ENCODE results near the gene UXS1.

UXS1 gene

GRCh38 chr2:106143495-106144215 lies 50.4 kb downstream of the UXS1 start:
- in situ Hi-C loops (cut with MboI; ENCODE audit: low pct_unique_long_range_greater_than_20kb, low sequenced_read_pairs, unreplicated experiment), result no loop called here
- no peak for DNase-seq (ENCODE audit: low spot score)
- TF ChIP-seq, protein P1, sequence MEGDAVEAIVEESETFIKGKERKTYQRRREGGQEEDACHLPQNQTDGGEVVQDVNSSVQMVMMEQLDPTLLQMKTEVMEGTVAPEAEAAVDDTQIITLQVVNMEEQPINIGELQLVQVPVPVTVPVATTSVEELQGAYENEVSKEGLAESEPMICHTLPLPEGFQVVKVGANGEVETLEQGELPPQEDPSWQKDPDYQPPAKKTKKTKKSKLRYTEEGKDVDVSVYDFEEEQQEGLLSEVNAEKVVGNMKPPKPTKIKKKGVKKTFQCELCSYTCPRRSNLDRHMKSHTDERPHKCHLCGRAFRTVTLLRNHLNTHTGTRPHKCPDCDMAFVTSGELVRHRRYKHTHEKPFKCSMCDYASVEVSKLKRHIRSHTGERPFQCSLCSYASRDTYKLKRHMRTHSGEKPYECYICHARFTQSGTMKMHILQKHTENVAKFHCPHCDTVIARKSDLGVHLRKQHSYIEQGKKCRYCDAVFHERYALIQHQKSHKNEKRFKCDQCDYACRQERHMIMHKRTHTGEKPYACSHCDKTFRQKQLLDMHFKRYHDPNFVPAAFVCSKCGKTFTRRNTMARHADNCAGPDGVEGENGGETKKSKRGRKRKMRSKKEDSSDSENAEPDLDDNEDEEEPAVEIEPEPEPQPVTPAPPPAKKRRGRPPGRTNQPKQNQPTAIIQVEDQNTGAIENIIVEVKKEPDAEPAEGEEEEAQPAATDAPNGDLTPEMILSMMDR (IDR thresholded peaks at IDR 0.05; ENCODE audit: extremely low read depth, insufficient read depth, missing control alignments), result no peak

DNA sequence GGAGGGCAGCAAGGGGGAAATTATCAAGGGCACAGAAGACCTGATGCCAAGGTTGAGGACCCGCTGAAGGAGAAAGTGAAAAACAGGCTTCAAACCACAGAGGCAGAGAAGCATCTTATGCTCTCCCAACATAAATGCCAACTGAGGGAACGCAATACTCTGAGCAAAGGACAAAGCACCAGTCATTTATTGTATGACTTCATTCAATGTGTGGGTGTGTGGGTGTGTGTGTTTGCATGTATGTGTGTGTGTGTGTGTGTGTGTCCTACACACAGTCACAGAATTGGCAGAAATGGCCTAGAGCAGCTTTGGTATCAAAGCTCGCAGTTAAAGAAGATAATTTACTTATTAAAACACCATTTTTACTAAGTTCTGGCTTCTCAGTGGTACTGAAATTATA lies 51.4 kb downstream of the UXS1 start:
- TF ChIP-seq, protein P1 (IDR thresholded peaks at IDR 0.05; ENCODE audit: extremely low read depth, insufficient read depth, missing control alignments), result no peak
- in situ Hi-C loops (cut with MboI; ENCODE audit: low pct_unique_long_range_greater_than_20kb, low sequenced_read_pairs, unreplicated experiment), result no loop called here

DNA sequence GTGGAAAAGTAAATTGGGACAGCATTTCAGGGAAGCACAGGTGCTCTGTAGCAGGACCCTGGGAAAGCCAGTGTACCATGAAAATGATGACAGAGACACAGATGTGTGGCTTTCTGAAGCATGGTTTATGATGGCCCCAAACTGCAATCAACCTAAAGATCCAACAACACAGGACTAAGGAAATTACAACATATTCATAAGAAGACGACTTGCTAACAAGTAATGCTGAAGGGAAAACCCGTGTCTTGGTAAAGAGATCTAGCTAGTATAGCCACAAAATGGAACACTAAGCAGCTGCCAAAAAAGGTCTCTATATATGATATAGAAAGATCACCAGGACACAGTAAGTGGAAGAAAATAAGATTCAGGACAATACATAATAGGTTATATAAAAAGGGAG lies 53.2 kb downstream of the UXS1 start:
- TF ChIP-seq, protein P1 (IDR thresholded peaks at IDR 0.05; ENCODE audit: extremely low read depth, insufficient read depth, missing control alignments), result no peak
- DNase-seq (ENCODE audit: low spot score), result no peak
- in situ Hi-C loops (cut with MboI; ENCODE audit: low pct_unique_long_range_greater_than_20kb, low sequenced_read_pairs, unreplicated experiment), result no loop called here

More for the DNA sequence above, 51.4 kb downstream of the UXS1 start:
- DNase-seq (ENCODE audit: low spot score), result no peak

GRCh38 chr2:106140113-106140512 lies 54.0 kb downstream of the UXS1 start:
- TF ChIP-seq, protein P1 (IDR thresholded peaks at IDR 0.05; ENCODE audit: extremely low read depth, insufficient read depth, missing control alignments), result no peak
- no peak for DNase-seq (ENCODE audit: low spot score)
- in situ Hi-C loops (cut with MboI; ENCODE audit: low pct_unique_long_range_greater_than_20kb, low sequenced_read_pairs, unreplicated experiment), result no loop called here

DNA sequence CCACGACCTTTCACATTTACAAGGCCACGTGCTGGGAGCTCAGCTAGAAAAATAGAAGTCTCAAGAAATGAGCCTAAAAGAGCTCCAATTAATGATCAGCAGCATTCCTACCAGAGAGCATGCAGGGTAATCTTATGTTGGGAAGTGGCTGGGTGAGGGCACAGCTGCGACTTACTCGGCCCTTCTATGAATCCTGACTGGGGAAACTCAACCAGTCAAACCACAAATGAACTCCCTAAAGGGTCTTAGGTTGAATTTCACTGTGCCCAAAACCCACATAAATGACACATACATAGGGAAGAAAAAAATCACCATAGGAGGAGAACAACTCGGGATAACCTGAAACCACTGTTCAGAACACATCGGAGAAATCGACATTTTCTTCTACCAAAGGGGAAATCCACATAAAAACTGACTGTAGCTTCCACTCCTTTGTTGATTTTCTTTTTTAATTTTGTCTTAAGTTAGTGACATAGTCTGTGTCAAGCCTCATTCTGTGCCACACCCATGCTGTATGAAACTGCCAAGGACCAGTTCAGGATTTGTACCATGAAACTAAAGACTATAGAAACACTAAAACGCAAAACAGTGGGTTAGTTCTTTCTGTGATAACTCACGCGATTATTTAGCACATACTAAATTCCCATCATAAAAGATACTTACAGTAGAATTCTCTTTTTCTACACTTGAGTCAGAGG lies 54.7 kb downstream of the UXS1 start:
- in situ Hi-C loops (cut with MboI; ENCODE audit: low pct_unique_long_range_greater_than_20kb, low sequenced_read_pairs, unreplicated experiment), result no loop called here
- TF ChIP-seq, protein P1 (IDR thresholded peaks at IDR 0.05; ENCODE audit: extremely low read depth, insufficient read depth, missing control alignments), result no peak
- DNase-seq (ENCODE audit: low spot score), result no peak

- in situ Hi-C loops (cut with MboI; ENCODE audit: low pct_unique_long_range_greater_than_20kb, low sequenced_read_pairs, unreplicated experiment), result no loop called here
- DNase-seq (ENCODE audit: low spot score), result no peak
Observed at GRCh38 chr2:106138543-106139237, 55.4 kb downstream of the UXS1 start.

More at GRCh38 chr2:106138543-106139237, 55.4 kb downstream of the UXS1 start:
- TF ChIP-seq, protein P1 (IDR thresholded peaks at IDR 0.05; ENCODE audit: extremely low read depth, insufficient read depth, missing control alignments), result no peak

All from GM13977 (cell line).